ENCODE results near the gene PFDN4.
"Not testable (repeated sequence)": the region's sequence is repeated elsewhere in the genome, so short reads cannot be mapped to it uniquely, and the experiment has no call there.

The PFDN4 gene

DNA sequence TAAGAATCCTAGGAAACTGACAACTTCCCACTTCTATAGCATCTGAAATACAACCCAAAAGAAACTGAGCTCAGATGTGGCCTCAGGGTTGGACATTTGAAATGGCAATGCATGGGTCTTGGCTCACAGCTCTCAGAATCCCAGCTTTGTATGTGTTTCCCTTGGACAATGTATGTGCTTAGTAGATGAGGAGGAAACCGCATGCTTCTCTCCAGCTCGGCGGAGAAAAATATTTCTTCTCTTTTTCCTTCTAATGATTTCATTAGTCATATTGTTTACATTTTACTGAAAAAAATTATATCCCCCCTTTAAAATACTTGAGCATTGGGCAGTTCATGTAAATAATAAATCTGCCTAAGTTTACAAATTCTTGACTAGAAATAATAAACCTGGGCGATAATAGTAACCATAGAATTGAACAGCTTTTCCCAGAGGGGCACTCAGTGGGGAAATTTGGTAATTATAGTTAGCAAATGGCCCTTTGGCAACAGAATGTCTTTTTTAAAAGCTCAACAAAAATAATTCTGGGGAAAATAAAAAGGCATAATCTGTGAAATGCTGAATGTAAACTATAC is 55.3 kb downstream of the PFDN4 start:
- no peak for DNase-seq (ENCODE audit: extremely low read depth, low read depth)
- TF ChIP-seq, protein P1, sequence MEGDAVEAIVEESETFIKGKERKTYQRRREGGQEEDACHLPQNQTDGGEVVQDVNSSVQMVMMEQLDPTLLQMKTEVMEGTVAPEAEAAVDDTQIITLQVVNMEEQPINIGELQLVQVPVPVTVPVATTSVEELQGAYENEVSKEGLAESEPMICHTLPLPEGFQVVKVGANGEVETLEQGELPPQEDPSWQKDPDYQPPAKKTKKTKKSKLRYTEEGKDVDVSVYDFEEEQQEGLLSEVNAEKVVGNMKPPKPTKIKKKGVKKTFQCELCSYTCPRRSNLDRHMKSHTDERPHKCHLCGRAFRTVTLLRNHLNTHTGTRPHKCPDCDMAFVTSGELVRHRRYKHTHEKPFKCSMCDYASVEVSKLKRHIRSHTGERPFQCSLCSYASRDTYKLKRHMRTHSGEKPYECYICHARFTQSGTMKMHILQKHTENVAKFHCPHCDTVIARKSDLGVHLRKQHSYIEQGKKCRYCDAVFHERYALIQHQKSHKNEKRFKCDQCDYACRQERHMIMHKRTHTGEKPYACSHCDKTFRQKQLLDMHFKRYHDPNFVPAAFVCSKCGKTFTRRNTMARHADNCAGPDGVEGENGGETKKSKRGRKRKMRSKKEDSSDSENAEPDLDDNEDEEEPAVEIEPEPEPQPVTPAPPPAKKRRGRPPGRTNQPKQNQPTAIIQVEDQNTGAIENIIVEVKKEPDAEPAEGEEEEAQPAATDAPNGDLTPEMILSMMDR (IDR thresholded peaks at IDR 0.05; ENCODE audit: low read depth, low read length, missing control alignments): no peak
- no peak overlapping the region for H3K4me3 ChIP-seq (replicated peaks; ENCODE audit: low read depth, low read length)

DNA sequence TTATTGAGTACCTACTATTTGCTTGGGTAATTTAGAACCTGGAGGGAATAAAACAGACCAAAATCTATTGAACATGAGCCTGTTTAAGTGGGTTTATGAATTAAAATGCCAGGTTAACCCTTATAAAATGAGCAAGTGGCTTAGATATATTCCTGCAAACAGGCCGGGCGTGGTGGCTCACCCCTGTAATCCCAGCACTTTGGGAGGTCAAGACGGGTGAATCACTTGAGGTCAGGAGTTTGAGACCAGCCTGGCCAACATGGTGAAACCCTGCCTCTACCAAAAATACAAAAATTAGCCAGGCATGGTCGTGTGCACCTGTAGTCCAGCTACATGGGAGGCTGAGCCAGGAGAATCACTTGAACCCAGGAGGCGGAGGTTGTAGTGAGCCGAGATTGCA is 57.9 kb downstream of the PFDN4 start:
- H3K4me3 ChIP-seq (replicated peaks; ENCODE audit: low read depth, low read length); DNase-seq (ENCODE audit: extremely low read depth, low read depth): not testable (repeated sequence)

DNA sequence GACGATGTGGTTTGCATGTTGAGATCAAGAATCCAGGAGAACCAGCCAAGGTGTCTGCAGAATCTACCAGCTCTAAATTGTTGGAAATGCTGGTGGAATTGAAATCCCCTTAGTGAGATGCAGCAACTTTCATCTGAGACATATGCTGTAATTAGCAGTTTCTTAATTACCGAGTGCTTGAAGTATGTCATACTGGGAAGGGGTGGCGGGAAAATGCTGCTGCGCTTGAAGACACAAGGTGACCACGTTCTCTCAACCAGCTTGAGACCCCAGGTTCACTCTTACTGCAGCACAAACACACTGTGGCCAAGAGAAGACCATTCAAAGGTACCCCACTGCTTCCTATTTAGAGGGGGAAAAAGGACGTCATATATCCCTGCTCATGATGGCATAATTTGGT is 59.0 kb downstream of the PFDN4 start:
- H3K4me3 ChIP-seq (replicated peaks; ENCODE audit: low read depth, low read length): no peak overlapping the region
- no peak for DNase-seq (ENCODE audit: extremely low read depth, low read depth)
- TF ChIP-seq, protein P1 (IDR thresholded peaks at IDR 0.05; ENCODE audit: low read depth, low read length, missing control alignments): no peak

DNA sequence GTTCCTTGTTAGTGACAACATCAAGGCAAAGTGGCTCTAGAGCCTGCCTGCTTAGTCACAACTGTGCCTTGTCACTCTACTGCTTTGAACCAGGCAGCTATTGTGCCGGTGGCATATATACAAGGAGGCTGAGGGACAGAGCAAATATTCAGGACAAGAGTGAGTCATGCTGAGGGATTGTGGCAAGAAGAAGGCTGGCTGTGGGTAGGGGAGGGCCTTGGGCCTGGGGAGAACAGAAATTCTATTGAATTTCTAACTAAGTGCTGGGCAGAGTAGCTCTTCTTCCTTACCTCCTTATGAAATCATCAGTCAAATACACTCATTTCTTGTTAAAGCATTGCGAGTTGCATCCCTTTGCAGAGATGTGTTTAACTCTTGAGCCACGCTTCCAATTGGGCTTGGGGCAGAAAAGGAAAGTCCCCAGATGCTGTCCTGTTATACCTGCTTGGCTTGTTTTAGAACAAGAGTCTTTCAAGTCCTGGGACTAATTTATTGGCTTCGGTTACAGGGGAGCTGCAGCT is 59.7 kb downstream of the PFDN4 start:
- TF ChIP-seq, protein P1 (IDR thresholded peaks at IDR 0.05; ENCODE audit: low read depth, low read length, missing control alignments): no peak
- DNase-seq (ENCODE audit: extremely low read depth, low read depth): no peak

DNA sequence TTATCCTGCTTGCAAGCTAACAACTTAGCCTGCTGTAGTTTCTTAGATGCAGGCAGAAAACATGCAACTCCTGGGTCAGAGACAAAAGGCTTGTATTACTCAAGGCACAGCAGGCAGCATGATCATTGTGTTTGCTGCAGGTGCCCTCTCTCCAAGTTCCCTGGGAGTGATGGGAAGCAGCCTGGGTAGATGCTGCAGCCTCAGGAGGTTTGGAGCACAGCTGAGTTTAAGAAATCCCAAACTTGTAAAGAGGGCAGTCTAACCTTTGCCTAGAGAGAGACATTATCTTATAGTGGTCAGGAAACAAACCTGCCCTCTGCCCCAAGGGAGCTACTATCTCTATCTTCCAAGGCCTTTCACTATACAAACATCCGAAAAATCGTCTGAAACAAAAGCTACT is 61.1 kb downstream of the PFDN4 start:
- DNase-seq (ENCODE audit: extremely low read depth, low read depth): no peak
- TF ChIP-seq, protein P1 (IDR thresholded peaks at IDR 0.05; ENCODE audit: low read depth, low read length, missing control alignments): no peak
- no peak overlapping the region for H3K4me3 ChIP-seq (replicated peaks; ENCODE audit: low read depth, low read length)

More for the DNA sequence above, 59.7 kb downstream of the PFDN4 start:
- H3K4me3 ChIP-seq (replicated peaks; ENCODE audit: low read depth, low read length): no peak overlapping the region

Measured in HFF-Myc (cell line).